HG03520 (cell line): ENCODE results near the gene CPNE7.
"Not testable (repeated sequence)": the region's sequence is repeated elsewhere in the genome, so short reads cannot be mapped to it uniquely, and the experiment has no call there.

ENCODE experiments used
- ATAC-seq: cut with Tn5 transposase; IDR thresholded peaks from one replicate; pipeline ENCODE4 v1.9.1; 2021; ENCODE audit warnings: mild to moderate bottlenecking, moderate library complexity; ENCODE audit not compliant: unreplicated experiment

The CPNE7 gene

GRCh38 chr16:89620406-89620841 lies 44.9 kb downstream of the CPNE7 start:
- ATAC-seq, result no peak

GRCh38 chr16:89621136-89621697 lies 45.7 kb downstream of the CPNE7 start:
- ATAC-seq, result no peak

DNA sequence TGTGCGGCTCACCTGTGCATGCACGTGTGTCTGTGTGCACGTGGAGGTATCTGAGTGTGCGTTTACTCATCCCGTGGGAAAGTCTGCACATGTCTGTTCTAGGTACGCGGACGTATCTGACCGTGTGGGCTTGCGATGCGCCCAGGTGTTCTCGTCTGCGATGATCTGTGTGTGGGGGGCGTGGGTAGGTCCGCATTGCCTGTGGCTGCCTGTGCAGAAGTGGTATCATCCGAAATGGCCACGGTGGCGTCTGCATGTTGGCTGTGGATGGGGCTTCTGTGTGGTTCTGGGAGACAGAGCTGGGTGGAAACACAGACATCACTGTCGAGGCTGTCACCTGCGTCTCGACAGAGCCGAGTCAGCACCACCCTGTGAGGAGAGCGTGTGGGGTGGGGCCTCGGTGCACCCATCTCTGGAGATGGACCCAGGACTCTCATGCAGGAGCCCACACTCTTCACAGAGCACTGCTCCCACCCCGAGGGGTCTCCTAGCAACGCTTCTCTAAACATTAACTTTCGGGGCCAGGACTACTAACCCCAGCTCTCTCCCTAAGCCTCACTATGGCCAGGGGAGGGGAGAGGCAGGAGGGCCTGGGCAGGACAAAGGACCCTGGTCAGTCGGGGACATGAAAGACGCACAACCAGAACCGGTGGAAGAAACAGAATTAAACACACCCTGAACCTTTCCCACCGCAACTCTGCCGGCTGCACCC lies 46.3 kb downstream of the CPNE7 start:
- ATAC-seq, result no peak

GRCh38 chr16:89623511-89624261 lies 48.1 kb downstream of the CPNE7 start:
- no peak for ATAC-seq

- ATAC-seq, result no peak
Measured at GRCh38 chr16:89624777-89625761, 49.5 kb downstream of the CPNE7 start.

DNA sequence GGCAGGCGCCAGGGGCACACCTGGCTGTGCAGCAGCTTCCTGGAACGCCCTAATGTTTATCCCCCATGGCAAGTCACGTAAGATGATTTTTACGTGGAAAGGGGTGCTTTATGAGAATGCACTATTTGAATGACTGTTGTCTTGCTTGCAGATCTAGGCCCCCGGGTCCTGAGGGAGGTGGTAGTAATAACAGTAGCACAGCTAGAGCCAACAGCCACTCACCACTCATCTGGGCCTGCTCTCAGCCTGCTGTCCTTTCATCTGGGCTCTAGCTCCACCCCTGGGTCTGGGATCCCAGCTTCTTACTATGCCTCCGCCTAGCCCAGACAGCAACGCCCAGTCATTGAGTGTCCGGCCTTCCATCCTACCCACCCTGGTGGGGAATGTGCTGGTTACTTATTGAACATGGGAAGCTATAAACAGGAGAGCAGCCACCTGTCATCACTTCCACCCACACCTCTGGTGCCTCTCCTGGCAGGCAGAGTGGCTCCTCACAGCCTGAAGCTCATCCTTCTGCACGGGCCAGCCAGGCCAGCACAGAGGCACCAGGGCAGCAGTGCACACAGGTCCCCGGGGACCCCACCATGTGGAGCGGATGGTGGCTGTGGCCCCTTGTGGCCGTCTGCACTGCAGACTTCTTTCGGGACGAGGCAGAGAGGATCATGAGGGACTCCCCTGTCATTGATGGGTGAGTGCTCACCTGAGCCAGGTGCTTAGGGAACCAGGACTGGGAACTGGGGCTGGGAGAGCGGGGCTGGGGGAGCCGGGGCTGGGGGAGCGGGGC lies 54.5 kb downstream of the CPNE7 start:
- ATAC-seq, result no peak

DNA sequence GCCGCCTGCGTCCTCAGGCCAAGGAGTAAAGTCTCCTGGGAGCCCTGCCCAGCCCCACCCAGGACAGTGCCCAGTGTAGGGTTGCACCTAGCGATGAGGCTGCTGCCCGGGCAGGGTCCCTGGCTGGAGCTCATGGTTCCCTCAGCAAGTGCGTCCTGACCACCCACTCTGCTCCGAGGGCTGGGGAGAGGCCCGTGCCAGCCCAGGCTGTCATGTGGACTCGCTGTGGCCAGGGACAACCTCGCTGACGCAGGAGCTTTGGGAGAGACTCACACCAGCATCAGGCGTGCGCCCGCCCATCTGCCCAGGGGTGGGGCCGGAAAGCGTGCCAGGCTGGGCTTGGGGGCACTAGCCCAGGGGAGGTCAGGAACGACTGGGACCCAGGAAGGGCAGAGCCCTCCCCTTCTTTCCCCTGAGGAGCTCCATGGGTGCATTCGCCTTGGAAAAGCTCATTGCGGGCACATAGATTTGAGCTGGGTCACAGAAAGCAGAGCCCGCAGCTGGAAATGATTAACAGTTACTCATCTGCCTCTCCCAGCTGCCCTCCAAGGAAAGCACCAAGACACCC lies 57.6 kb downstream of the CPNE7 start:
- ATAC-seq, result no peak

- ATAC-seq, result not testable (repeated sequence)
Measured at GRCh38 chr16:89634463-89635385, 59.2 kb downstream of the CPNE7 start.

DNA sequence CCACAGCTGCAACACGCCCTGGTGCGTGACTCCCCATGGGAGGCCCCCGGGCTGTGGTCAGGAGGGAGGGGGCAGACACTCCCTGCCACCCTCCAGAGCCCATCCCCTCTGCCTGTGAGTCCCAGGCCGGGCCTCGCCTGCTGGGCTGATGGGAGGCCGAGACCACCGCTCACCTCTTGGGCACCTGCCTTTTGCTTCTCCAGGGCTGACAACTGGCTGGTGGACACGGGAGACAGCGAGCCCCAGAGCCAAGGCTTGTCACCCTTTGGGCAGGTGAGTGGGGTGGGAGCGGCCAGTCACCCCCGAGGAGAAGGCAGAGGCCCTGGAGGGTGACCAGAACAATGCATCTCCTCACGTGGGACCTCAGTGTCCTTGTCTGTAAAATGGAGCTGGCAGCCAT lies 61.1 kb downstream of the CPNE7 start:
- no peak for ATAC-seq

GRCh38 chr16:89637379-89637778 lies 61.8 kb downstream of the CPNE7 start:
- no peak for ATAC-seq

- no peak for ATAC-seq
Measured at GRCh38 chr16:89638455-89638854, 62.9 kb downstream of the CPNE7 start.

- ATAC-seq, result no peak
Measured at GRCh38 chr16:89639385-89639784, 63.8 kb downstream of the CPNE7 start.

DNA sequence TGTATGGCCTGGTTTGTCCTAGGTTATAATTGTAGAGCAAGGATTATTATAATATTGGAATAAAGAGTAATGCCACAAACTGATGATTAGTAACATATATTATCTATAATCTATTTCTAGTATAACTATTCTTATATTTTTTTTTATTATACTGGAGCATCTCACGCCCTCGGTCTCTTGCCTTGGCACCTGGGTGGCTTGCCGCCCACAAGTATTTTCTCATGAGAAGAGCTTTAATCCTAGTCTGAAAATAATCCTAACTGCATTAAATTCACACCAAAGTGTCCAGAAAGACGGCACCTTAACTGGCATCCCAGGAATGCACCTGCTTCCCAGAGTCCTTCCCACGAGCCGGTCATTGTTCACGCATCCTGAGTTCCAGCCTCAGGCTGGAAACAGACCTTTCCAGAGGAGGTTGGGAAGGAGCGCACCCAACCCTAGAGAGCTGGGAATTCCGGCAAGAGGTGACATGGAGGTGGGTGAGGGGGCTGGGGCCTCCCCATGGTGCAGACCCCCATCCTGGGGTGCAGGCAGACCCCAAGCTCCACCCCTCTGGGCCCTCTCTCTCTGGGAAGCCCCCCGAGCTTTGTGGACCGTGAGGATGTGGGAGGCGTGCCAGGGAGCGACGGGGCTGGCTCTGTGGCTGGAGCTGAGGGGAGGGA lies 66.0 kb downstream of the CPNE7 start:
- no peak for ATAC-seq

DNA sequence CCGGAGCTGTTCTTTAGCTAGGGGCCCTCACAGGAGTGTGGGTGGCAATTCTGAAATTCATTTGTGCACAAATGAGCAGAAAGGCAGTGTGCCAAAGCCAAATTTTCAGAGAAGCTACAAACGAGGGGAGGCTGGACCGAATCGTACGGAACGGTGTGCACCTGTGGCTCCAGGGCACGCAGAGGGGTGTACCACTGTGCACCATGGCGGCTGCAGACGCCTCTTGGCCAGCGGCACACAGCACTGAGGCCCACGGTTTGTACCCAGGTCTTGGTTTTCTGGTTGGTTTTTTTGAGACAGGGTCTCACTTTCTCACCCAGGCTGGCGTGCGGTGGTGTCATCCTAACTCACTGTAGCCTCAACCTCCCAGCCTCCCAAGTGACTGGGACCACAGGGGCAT lies 67.0 kb downstream of the CPNE7 start:
- ATAC-seq, result no peak

- no peak for ATAC-seq
Measured at GRCh38 chr16:89643769-89644300, 68.3 kb downstream of the CPNE7 start.

GRCh38 chr16:89645122-89645521 lies 69.6 kb downstream of the CPNE7 start:
- no peak for ATAC-seq

GRCh38 chr16:89646270-89646669 lies 70.7 kb downstream of the CPNE7 start:
- no peak for ATAC-seq
